Osteoblast (primary cell): ENCODE results near the gene DNAH8. TPM values are rescaled to one million over a fixed set of nuclear protein-coding genes. Genes with fewer than 3 reads are reported as not detected.

Experiments
- DNase-seq: peaks from one replicate; pipeline ENCODE4 v3.0.0; 2011; ENCODE audit warnings: low spot score, mixed read lengths; ENCODE audit not compliant: insufficient read length; ENCODE audit errors: missing footprints
- H2AFZ ChIP-seq: 2 replicates; pipeline ENCODE4 v1.6.0; 2011; ENCODE audit warnings: mild to moderate bottlenecking, low read length
- H3K27ac ChIP-seq: 2 replicates; pipeline ENCODE4 v1.5.1; 2011; ENCODE audit warnings: mild to moderate bottlenecking, low read depth, low read length, moderate library complexity
- H3K27me3 ChIP-seq: 2 replicates; pipeline ENCODE4 v1.6.0; 2012; ENCODE audit warnings: mild to moderate bottlenecking, control low read depth, inconsistent platforms, low read length, moderate library complexity; ENCODE audit not compliant: insufficient read depth
- H3K36me3 ChIP-seq: 2 replicates; pipeline ENCODE4 v1.5.1; 2011; ENCODE audit warnings: mild to moderate bottlenecking, low read length, control low read depth, moderate library complexity; ENCODE audit not compliant: insufficient read depth
- H3K4me1 ChIP-seq: 2 replicates; pipeline ENCODE4 v1.5.1; 2011; ENCODE audit warnings: mild to moderate bottlenecking, low read length, control low read depth, moderate library complexity; ENCODE audit not compliant: insufficient read depth
- H3K4me2 ChIP-seq: 2 replicates; pipeline ENCODE4 v1.6.0; 2011; ENCODE audit warnings: mild to moderate bottlenecking, low read length; ENCODE audit not compliant: insufficient read depth
- H3K4me3 ChIP-seq: fragments of 200-600 bp; sonication (generic); 3 replicates; pipeline ENCODE4 v1.5.1; 2012; ENCODE audit warnings: mild to moderate bottlenecking, low read length, inconsistent platforms; ENCODE audit not compliant: insufficient read depth
- H3K79me2 ChIP-seq: 2 replicates; pipeline ENCODE4 v1.6.0; 2012; ENCODE audit warnings: mild to moderate bottlenecking, low read length, control low read depth, inconsistent platforms; ENCODE audit not compliant: insufficient read depth
- H3K9me3 ChIP-seq: 2 replicates; pipeline ENCODE4 v1.5.1; 2011; ENCODE audit warnings: low read depth, low read length, control low read depth
- H4K20me1 ChIP-seq: 2 replicates; pipeline ENCODE4 v1.6.0; 2012; ENCODE audit warnings: mild to moderate bottlenecking, low read length, control low read depth; ENCODE audit not compliant: insufficient read depth
- CTCF ChIP-seq: IDR thresholded peaks from 2 replicates; pipeline ENCODE4 v1.5.1; 2011; ENCODE audit warnings: mild to moderate bottlenecking, low read depth, low read length, moderate library complexity; ENCODE audit errors: extremely low read depth
- total RNA-seq: library from RNA; depleted of rRNA; stranded (reverse); fragments of >200 nt; gene quantifications from 2 replicates; pipeline ENCODE4 v1.2.3, GENCODE V29; 2012

DNAH8 gene
- total RNA-seq, 1 donor: 0.36 TPM

- Histone ChIP-seq H3K79me2 (no peaks in the 10 kb centered on the region), H3K4me3 (no peak overlapping the region), H3K27me3 (peaks cover 2% of the 10 kb centered on the region), H3K4me1 (peaks cover 2% of the 10 kb centered on the region), H3K27ac (no peak overlapping the region), H3K36me3 (no peaks in the 10 kb centered on the region), H3K4me2 (no peak overlapping the region), H2AFZ (peak overlapping the region; percentile 4), H3K9me3 (no peaks in the 10 kb centered on the region), H4K20me1 (no peaks in the 10 kb centered on the region)
- no peak for TF ChIP-seq CTCF
- DNase-seq: no peak
Measured at GRCh38 chr6:38876475-38876874, 161.4 kb downstream of the DNAH8 start.

- no peak overlapping the region for H3K4me3 ChIP-seq
- no peak overlapping the region for H2AFZ ChIP-seq
- H3K79me2 ChIP-seq: no peaks in the 10 kb centered on the region
- no peak overlapping the region for H3K4me2 ChIP-seq
- peaks cover 2% of the 10 kb centered on the region for H3K27me3 ChIP-seq
- H3K4me1 ChIP-seq: peaks cover 2% of the 10 kb centered on the region
- no peak overlapping the region for H3K27ac ChIP-seq
- no peak for TF ChIP-seq CTCF
- no peaks in the 10 kb centered on the region for H3K9me3 ChIP-seq
- H3K36me3 ChIP-seq: no peaks in the 10 kb centered on the region
- H4K20me1 ChIP-seq: no peaks in the 10 kb centered on the region
- DNase-seq: no peak
Measured at GRCh38 chr6:38877721-38878120, 162.6 kb downstream of the DNAH8 start.

- no peak overlapping the region for H2AFZ ChIP-seq
- H3K9me3 ChIP-seq: no peaks in the 10 kb centered on the region
- TF ChIP-seq CTCF: no peak
- H3K4me2 ChIP-seq: no peak overlapping the region
- DNase-seq: no peak
- no peaks in the 10 kb centered on the region for H3K36me3 ChIP-seq
- no peaks in the 10 kb centered on the region for H3K4me1 ChIP-seq
- H3K79me2 ChIP-seq: no peaks in the 10 kb centered on the region
- no peaks in the 10 kb centered on the region for H4K20me1 ChIP-seq
- no peak overlapping the region for H3K4me3 ChIP-seq
- peaks cover 2% of the 10 kb centered on the region for H3K27me3 ChIP-seq
- H3K27ac ChIP-seq: no peak overlapping the region
Measured at GRCh38 chr6:38882157-38882556, 167.0 kb downstream of the DNAH8 start.

GRCh38 chr6:38897507-38897906 lies 182.4 kb downstream of the DNAH8 start:
- Histone ChIP-seq H2AFZ (no peak overlapping the region), H3K36me3 (no peaks in the 10 kb centered on the region), H3K4me1 (no peaks in the 10 kb centered on the region), H3K4me2 (no peak overlapping the region), H3K79me2 (no peaks in the 10 kb centered on the region), H3K27me3 (no peaks in the 10 kb centered on the region), H3K9me3 (no peaks in the 10 kb centered on the region), H3K27ac (no peak overlapping the region), H4K20me1 (no peaks in the 10 kb centered on the region), H3K4me3 (no peak overlapping the region)
- DNase-seq: no peak
- no peak for TF ChIP-seq CTCF
